ENCODE measurements around the gene CPAMD8.

The CPAMD8 gene

DNA sequence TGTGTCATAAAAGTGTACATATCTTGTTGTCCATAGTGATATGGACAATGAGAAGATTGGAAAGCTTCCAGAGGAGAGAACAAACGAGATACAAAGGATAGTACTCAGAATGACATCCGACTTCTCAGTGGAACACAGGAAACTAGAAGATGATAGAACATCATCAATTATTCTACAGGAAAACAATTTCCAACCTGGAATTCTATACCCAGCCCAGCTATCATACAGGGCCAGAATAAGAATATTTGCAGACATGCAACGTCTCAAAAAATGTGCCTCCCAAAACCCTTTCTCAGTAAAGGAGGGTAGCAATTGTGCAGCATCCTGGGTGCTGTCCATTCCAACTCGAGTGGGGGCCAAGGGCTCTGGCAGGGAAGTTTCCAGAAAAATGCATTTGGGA, 113.8 kb downstream of the CPAMD8 start:
- H3K4me3 ChIP-seq (ENCODE audit: low read length), result no peak overlapping the region
- no peak overlapping the region for H2AFZ ChIP-seq (ENCODE audit: low read depth, low read length)
- peaks cover 18% of the 10 kb centered on the region for H3K9me3 ChIP-seq (ENCODE audit: low read length)
- no peaks in the 10 kb centered on the region for H3K4me1 ChIP-seq (ENCODE audit: insufficient read depth, low read length)
- H3K27me3 ChIP-seq (ENCODE audit: insufficient read depth, low read length), result no peaks in the 10 kb centered on the region
- no peaks in the 10 kb centered on the region for H3K36me3 ChIP-seq (ENCODE audit: insufficient read depth, low read length)

- Histone ChIP-seq H3K27me3 (ENCODE audit: insufficient read depth, low read length) (no peaks in the 10 kb centered on the region), H3K36me3 (ENCODE audit: insufficient read depth, low read length) (no peaks in the 10 kb centered on the region), H3K4me1 (ENCODE audit: insufficient read depth, low read length) (no peaks in the 10 kb centered on the region), H3K9me3 (ENCODE audit: low read length) (peaks cover 18% of the 10 kb centered on the region), H2AFZ (ENCODE audit: low read depth, low read length) (no peak overlapping the region), H3K4me3 (ENCODE audit: low read length) (no peak overlapping the region)
Measured at GRCh38 chr19:16911046-16911445, 115.6 kb downstream of the CPAMD8 start.

DNA sequence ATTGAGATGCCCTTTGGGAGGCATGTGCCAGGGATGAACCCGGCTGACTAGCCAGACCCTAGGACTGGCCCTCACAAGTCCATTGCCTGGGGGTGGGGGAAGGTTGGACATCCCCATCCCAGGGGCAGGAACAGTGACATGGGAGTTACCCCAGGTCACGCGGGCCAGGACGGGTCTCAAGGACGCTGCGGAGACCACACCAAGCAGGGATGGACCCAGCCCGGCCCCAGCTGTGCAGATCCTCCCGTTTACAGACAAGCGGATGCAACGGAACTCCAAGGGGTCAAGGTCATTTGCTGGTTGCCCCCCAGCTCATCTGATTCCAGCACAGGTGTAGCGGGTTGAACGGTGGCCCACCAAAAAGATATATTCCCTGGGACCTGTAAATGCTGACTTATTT, 117.9 kb downstream of the CPAMD8 start:
- no peaks in the 10 kb centered on the region for H3K36me3 ChIP-seq (ENCODE audit: insufficient read depth, low read length)
- no peaks in the 10 kb centered on the region for H3K27me3 ChIP-seq (ENCODE audit: insufficient read depth, low read length)
- H3K4me1 ChIP-seq (ENCODE audit: insufficient read depth, low read length), result no peaks in the 10 kb centered on the region
- H3K4me3 ChIP-seq (ENCODE audit: low read length), result no peak overlapping the region
- no peak overlapping the region for H2AFZ ChIP-seq (ENCODE audit: low read depth, low read length)
- H3K9me3 ChIP-seq (ENCODE audit: low read length), result peaks cover 10% of the 10 kb centered on the region

DNA sequence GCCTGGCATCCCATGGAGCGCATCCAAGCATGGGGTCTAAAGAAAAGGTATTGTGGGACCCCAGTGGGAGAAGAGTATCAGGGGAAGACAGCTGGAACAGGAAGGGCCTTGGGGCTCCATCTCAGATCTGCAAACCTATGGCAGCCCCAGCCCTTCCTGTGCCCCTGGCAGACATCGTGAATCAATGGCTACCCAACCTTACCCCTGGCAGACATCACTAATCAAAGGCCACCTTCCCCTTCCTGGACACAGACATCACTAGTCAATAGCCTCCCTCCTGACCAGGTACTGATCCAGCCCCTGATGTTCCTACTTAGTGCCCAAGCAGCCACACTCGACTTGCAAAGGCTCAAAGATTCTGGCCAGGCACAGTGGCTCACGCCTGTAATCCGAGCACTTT, 122.0 kb downstream of the CPAMD8 start:
- no peak overlapping the region for H3K4me3 ChIP-seq (ENCODE audit: low read length)
- no peak overlapping the region for H2AFZ ChIP-seq (ENCODE audit: low read depth, low read length)
- H3K4me1 ChIP-seq (ENCODE audit: insufficient read depth, low read length), result peaks cover 9% of the 10 kb centered on the region
- no peaks in the 10 kb centered on the region for H3K27me3 ChIP-seq (ENCODE audit: insufficient read depth, low read length)
- no peaks in the 10 kb centered on the region for H3K36me3 ChIP-seq (ENCODE audit: insufficient read depth, low read length)
- no peaks in the 10 kb centered on the region for H3K9me3 ChIP-seq (ENCODE audit: low read length)

DNA sequence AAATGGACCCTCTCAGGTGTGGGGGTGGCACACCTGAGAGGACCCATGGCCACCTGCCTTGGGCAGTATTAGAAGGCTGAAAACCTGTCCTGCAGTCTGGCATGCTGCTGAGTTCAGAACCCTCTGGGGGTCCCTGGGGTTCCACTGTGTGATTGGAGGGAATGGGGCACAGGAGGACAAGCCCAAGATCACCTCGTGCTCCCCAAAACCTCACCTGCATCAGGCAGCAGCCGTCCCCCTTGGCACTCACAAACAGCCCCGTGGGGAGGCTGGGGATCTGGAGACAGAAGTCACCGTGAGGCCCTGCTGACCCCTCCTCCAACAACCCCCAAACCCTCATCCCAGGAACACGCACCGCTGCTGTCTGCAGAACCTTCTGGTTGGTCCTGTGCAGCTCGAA, 123.3 kb downstream of the CPAMD8 start:
- Histone ChIP-seq H3K4me3 (ENCODE audit: low read length) (no peak overlapping the region), H3K4me1 (ENCODE audit: insufficient read depth, low read length) (peaks cover 9% of the 10 kb centered on the region), H2AFZ (ENCODE audit: low read depth, low read length) (no peak overlapping the region), H3K9me3 (ENCODE audit: low read length) (no peaks in the 10 kb centered on the region), H3K27me3 (ENCODE audit: insufficient read depth, low read length) (no peaks in the 10 kb centered on the region), H3K36me3 (ENCODE audit: insufficient read depth, low read length) (no peaks in the 10 kb centered on the region)

DNA sequence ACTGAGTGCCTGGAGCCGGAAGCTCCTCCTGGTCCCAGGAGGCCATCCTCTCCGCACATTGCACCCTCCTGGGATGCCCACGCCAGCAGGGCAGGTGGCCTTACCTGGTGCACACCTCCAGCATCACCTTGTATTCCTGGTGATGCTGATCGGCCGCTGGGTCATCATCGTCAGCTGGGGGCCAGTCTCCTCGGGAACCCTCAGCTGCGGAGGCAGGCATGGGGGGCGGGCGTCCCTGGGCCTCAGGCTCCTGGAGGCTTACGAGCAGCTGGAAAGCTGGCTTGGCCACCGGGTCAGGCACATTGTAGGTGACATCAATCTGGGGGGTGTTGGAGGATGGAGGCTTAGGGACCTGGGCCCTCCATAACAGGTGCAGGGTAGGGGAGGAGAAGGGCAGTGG, 124.1 kb downstream of the CPAMD8 start:
- no peak overlapping the region for H2AFZ ChIP-seq (ENCODE audit: low read depth, low read length)
- no peaks in the 10 kb centered on the region for H3K9me3 ChIP-seq (ENCODE audit: low read length)
- no peaks in the 10 kb centered on the region for H3K27me3 ChIP-seq (ENCODE audit: insufficient read depth, low read length)
- H3K4me1 ChIP-seq (ENCODE audit: insufficient read depth, low read length), result peaks cover 9% of the 10 kb centered on the region
- no peaks in the 10 kb centered on the region for H3K36me3 ChIP-seq (ENCODE audit: insufficient read depth, low read length)
- no peak overlapping the region for H3K4me3 ChIP-seq (ENCODE audit: low read length)

DNA sequence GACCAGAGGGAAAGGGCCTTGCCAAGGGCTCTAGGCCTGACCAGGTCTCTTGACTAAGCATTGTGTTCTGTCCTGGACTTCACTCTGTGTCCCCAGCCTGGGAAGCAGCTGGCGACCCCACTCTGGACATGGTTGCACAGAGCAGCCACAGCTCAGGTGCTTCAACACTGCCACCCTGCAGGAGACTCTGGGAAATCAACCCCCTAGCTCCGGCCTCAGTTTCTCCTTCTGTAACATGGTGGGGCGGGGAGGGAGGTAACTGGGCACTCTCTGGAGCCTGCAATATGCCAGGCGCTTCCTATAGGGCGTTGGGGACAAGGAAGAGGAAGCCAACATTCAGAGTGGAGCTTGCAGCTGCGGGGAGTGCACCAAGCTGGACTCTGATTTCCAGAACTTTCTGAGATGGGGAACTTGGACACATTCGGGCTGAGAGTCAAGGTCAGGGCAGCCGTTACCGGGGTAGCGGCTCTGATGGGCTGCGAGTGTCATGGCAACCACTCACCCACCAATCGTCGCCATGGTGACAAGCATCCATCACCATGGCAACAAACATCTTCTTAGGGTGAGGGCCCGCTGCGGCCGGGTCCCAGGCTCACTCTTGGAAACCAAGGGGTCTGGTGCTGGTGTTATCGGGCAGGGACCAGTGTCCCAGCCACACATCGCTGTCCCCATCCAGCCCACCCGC, 125.0 kb downstream of the CPAMD8 start:
- H3K4me1 ChIP-seq (ENCODE audit: insufficient read depth, low read length), result peaks cover 9% of the 10 kb centered on the region
- no peak overlapping the region for H3K4me3 ChIP-seq (ENCODE audit: low read length)
- H3K27me3 ChIP-seq (ENCODE audit: insufficient read depth, low read length), result no peaks in the 10 kb centered on the region
- H3K36me3 ChIP-seq (ENCODE audit: insufficient read depth, low read length), result no peaks in the 10 kb centered on the region
- H2AFZ ChIP-seq (ENCODE audit: low read depth, low read length), result no peak overlapping the region
- H3K9me3 ChIP-seq (ENCODE audit: low read length), result no peaks in the 10 kb centered on the region

DNA sequence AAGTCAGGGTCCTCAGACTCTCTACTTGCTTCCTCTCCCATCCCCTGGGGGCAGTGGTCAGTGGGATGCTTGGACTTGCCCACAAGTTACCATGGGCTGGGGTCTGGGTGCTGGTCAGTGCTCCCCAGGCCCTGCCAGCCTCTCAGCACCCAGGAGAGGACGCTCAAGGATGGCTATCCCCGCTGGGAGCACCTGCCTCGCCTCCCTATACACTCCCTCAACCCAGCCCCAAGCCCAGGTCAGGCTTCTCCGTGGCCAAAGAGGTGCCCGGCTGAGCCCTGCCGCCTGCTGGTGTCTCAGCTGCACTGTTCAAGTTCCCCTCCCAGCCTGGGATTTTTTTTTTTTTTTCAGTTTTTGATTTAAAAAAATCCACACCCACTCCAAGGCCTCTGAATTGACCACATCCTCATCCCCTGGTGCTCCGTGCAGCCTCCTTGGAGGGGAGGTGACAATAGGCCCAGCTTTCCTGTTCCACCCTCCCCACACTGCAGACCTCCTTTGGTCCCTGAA, 127.0 kb downstream of the CPAMD8 start:
- Histone ChIP-seq H3K27me3 (ENCODE audit: insufficient read depth, low read length) (peaks cover 3% of the 10 kb centered on the region), H3K9me3 (ENCODE audit: low read length) (no peaks in the 10 kb centered on the region), H3K4me3 (ENCODE audit: low read length) (no peak overlapping the region), H3K4me1 (ENCODE audit: insufficient read depth, low read length) (peaks cover 9% of the 10 kb centered on the region), H2AFZ (ENCODE audit: low read depth, low read length) (no peak overlapping the region), H3K36me3 (ENCODE audit: insufficient read depth, low read length) (no peaks in the 10 kb centered on the region)

GRCh38 chr19:16898361-16899015, 128.1 kb downstream of the CPAMD8 start:
- H2AFZ ChIP-seq (ENCODE audit: low read depth, low read length), result no peak overlapping the region
- peaks cover 9% of the 10 kb centered on the region for H3K4me1 ChIP-seq (ENCODE audit: insufficient read depth, low read length)
- H3K36me3 ChIP-seq (ENCODE audit: insufficient read depth, low read length), result no peaks in the 10 kb centered on the region
- H3K9me3 ChIP-seq (ENCODE audit: low read length), result no peaks in the 10 kb centered on the region
- no peak overlapping the region for H3K4me3 ChIP-seq (ENCODE audit: low read length)
- H3K27me3 ChIP-seq (ENCODE audit: insufficient read depth, low read length), result peaks cover 3% of the 10 kb centered on the region

GRCh38 chr19:16897856-16898161, 128.8 kb downstream of the CPAMD8 start:
- peaks cover 3% of the 10 kb centered on the region for H3K27me3 ChIP-seq (ENCODE audit: insufficient read depth, low read length)

DNA sequence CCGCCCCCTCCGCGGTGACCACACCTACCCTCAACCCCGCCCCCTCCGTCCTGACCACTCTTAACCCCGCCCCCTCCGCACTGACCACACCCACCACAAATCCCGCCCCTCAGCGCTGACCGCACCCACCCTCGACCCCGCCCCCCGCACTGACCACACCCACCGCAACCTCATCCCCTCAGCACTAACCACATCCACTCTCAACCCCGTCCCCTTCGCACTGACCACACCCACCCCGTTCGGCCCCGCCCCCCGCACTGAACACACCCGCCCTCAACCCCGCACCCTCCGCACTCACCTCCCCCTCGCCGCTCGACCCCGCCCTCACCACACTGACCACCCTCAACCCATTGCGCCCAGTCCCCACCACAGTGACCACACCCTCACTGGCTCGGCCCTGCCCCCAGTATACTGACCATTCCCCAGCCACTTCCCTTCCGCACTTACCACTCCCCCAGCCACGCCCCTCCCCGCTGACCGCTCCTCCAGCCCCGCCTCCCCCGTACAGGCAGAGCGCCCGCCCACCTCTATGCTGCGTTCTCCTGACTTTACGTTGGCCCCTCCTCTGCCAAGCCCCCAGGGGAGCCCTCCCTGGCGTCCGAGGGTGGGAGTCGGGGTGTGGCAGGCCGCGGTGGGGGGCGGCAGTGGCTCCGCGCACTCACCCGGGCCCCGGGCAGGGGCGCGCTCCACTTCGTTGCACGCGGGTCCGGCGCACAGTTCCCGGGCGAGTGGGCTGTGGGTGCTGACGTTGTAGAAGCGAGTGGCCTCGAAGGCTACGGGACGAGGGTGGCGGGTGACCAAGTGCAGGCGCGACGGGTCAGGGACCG, 129.4 kb downstream of the CPAMD8 start:
- peaks cover 9% of the 10 kb centered on the region for H3K4me1 ChIP-seq (ENCODE audit: insufficient read depth, low read length)
- peak overlapping the region; percentile 67 for H2AFZ ChIP-seq (ENCODE audit: low read depth, low read length)
- H3K9me3 ChIP-seq (ENCODE audit: low read length), result no peaks in the 10 kb centered on the region
- H3K4me3 ChIP-seq (ENCODE audit: low read length), result peak overlapping the region; percentile 42
- no peaks in the 10 kb centered on the region for H3K36me3 ChIP-seq (ENCODE audit: insufficient read depth, low read length)
- peaks cover 3% of the 10 kb centered on the region for H3K27me3 ChIP-seq (ENCODE audit: insufficient read depth, low read length)

More at GRCh38 chr19:16897856-16898161, 128.8 kb downstream of the CPAMD8 start:
- Histone ChIP-seq H2AFZ (ENCODE audit: low read depth, low read length) (peak overlapping the region; percentile 67), H3K4me3 (ENCODE audit: low read length) (peak overlapping the region; percentile 42), H3K4me1 (ENCODE audit: insufficient read depth, low read length) (peaks cover 9% of the 10 kb centered on the region), H3K9me3 (ENCODE audit: low read length) (no peaks in the 10 kb centered on the region), H3K36me3 (ENCODE audit: insufficient read depth, low read length) (no peaks in the 10 kb centered on the region)

- peaks cover 3% of the 10 kb centered on the region for H3K27me3 ChIP-seq (ENCODE audit: insufficient read depth, low read length)
- H3K4me1 ChIP-seq (ENCODE audit: insufficient read depth, low read length), result peaks cover 4% of the 10 kb centered on the region
- no peaks in the 10 kb centered on the region for H3K9me3 ChIP-seq (ENCODE audit: low read length)
- no peaks in the 10 kb centered on the region for H3K36me3 ChIP-seq (ENCODE audit: insufficient read depth, low read length)
- H3K4me3 ChIP-seq (ENCODE audit: low read length), result peak overlapping the region; percentile 43
- H2AFZ ChIP-seq (ENCODE audit: low read depth, low read length), result no peak overlapping the region
Measured at GRCh38 chr19:16896146-16897028, 130.2 kb downstream of the CPAMD8 start.

Data from neuron (in vitro differentiated cells).